ENCODE measurements around the gene LAMTOR2.

GRCh38 chr1:156065871-156066270 is 11.3 kb downstream of the LAMTOR2 start:
- TF ChIP-seq POLR2A (IDR thresholded peaks at IDR 0.05; ENCODE audit: borderline replicate concordance, extremely low read depth, insufficient read depth, insufficient read length) (no peak), EZH2 (IDR thresholded peaks at IDR 0.05) (no peak), CTCF (IDR thresholded peaks at IDR 0.05 in 2 of 3, conservative IDR thresholded peaks at IDR 0.05 in 1 of 3; ENCODE audit: borderline replicate concordance in 1 of 3, insufficient read depth in 1 of 3, low read depth in 2 of 3, low read length in 2 of 3) (no peak), MAX (IDR thresholded peaks at IDR 0.05) (no peak), ZFX (IDR thresholded peaks at IDR 0.05) (no peak), TCF7L2 (IDR thresholded peaks at IDR 0.05; ENCODE audit: borderline replicate concordance, extremely low read depth, insufficient read depth, insufficient read length) (no peak), ATF3 (IDR thresholded peaks at IDR 0.05) (no peak), CEBPB (IDR thresholded peaks at IDR 0.05; ENCODE audit: low read depth) (no peak), REST (IDR thresholded peaks at IDR 0.05; ENCODE audit: low read depth) (no peak), POLR2AphosphoS5 (IDR thresholded peaks at IDR 0.05; ENCODE audit: low read depth, low read length) (no peak), SRF (IDR thresholded peaks at IDR 0.05; ENCODE audit: low read depth) (no peak)

Measured in HCT116 (cell line).